ENCODE measurements around the gene EIF2S2.

The EIF2S2 gene

GRCh38 chr20:34095825-34096224, 16.2 kb downstream of the EIF2S2 start:
- TF ChIP-seq, protein P1, sequence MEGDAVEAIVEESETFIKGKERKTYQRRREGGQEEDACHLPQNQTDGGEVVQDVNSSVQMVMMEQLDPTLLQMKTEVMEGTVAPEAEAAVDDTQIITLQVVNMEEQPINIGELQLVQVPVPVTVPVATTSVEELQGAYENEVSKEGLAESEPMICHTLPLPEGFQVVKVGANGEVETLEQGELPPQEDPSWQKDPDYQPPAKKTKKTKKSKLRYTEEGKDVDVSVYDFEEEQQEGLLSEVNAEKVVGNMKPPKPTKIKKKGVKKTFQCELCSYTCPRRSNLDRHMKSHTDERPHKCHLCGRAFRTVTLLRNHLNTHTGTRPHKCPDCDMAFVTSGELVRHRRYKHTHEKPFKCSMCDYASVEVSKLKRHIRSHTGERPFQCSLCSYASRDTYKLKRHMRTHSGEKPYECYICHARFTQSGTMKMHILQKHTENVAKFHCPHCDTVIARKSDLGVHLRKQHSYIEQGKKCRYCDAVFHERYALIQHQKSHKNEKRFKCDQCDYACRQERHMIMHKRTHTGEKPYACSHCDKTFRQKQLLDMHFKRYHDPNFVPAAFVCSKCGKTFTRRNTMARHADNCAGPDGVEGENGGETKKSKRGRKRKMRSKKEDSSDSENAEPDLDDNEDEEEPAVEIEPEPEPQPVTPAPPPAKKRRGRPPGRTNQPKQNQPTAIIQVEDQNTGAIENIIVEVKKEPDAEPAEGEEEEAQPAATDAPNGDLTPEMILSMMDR (IDR thresholded peaks at IDR 0.05) = no peak

GRCh38 chr20:34093895-34094294, 18.1 kb downstream of the EIF2S2 start:
- TF ChIP-seq, protein P1 (IDR thresholded peaks at IDR 0.05) = no peak

GRCh38 chr20:34091637-34092200, 20.3 kb downstream of the EIF2S2 start:
- TF ChIP-seq, protein P1 (IDR thresholded peaks at IDR 0.05) = no peak

DNA sequence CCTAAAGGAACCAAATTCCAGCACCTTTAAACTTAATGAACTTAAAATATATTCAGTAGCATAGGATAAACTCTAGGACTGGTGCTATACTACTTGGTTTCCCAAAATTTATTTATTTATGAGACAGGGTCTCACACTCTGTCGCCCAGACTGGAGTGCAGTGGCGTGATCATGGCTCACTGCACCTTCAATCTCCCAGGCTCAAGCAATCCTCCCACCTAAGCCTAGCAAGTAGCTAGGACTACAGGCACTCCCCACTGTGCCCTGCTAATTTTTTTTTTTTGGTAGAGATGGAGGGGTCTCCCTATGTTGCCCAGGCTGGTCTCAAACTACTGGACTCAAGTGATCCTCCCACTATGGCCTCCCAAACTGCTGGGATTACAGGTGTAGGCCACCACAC, 21.4 kb downstream of the EIF2S2 start:
- TF ChIP-seq, protein P1 (IDR thresholded peaks at IDR 0.05) = no peak

- TF ChIP-seq, protein P1 (IDR thresholded peaks at IDR 0.05) = no peak
Observed at GRCh38 chr20:34089655-34090345, 22.2 kb downstream of the EIF2S2 start.

GRCh38 chr20:34089175-34089479, 22.9 kb downstream of the EIF2S2 start:
- TF ChIP-seq, protein P1 (IDR thresholded peaks at IDR 0.05) = no peak

DNA sequence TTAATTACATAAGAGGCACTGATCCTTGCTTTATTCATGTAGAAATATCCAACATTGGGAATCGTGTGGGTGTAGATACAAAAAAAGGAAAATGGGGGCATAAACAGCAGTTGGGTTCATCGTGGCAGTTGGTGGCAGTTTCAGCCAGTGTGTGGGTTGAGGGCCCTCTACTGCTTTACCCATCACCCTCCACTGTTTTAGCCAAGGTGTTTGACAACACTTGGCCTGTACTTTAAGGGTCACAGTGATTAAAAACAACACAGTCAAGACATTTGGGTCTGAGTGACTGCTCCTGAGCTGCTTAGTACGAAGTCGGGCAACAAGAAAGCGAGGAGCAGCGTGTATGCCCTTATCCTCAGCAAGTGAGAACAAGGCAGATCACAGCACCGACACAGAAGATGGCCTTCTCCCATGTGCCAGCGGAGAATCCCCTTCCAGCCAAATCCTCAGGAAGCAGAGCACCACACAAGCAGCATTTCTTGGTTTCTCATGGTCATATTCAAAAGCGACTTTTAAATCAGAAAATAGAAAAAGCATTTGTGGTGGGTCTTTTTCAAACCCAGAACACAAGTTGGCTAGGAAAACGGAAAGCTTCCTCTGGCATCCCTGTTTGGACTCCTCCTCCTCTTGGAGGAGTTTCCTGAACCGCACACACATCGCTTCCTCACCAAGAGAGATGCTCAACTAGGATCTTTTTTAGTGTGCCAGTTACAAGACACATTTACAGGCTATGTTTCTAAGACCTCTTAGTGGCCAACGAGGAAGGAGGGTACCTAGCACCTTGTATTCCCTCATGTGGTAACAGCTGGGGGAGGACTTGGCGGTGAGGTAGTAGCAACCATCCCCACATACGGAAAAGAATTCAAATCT, 23.5 kb downstream of the EIF2S2 start:
- TF ChIP-seq, protein P1 (IDR thresholded peaks at IDR 0.05) = no peak
